H9 (cell line): ENCODE measurements around the gene RAB14. TPM values are rescaled to one million over a fixed set of nuclear protein-coding genes. Genes with fewer than 3 reads are reported as not detected.

ENCODE experiments used
- DNase-seq: peaks from one replicate; pipeline ENCODE4 v3.0.0-alpha.2; 2017
- H2AFZ ChIP-seq: one replicate; pipeline ENCODE4 v1.6.1; 2013; ENCODE audit warnings: mild to moderate bottlenecking, low read length, control low read depth, moderate library complexity
- H2AK5ac ChIP-seq: 2 replicates; pipeline ENCODE4 v1.6.1; 2013; ENCODE audit warnings: low read length, control low read depth, mixed read lengths; ENCODE audit not compliant: insufficient read length
- H2BK120ac ChIP-seq: one replicate; pipeline ENCODE4 v1.6.1; 2013; ENCODE audit warnings: low read depth, mild to moderate bottlenecking, low read length, control low read depth, inconsistent platforms; ENCODE audit not compliant: poor library complexity, severe bottlenecking
- H2BK12ac ChIP-seq: 2 replicates; pipeline ENCODE4 v1.6.1; 2013; ENCODE audit warnings: low read length, control low read depth, mixed read lengths, low read depth; ENCODE audit not compliant: insufficient read length
- H2BK15ac ChIP-seq: 2 replicates; pipeline ENCODE4 v1.6.1; 2013; ENCODE audit warnings: low read depth, low read length, control low read depth
- H2BK20ac ChIP-seq: one replicate; pipeline ENCODE4 v1.6.1; 2013; ENCODE audit warnings: low read depth, mild to moderate bottlenecking, low read length, control low read depth, inconsistent platforms; ENCODE audit not compliant: poor library complexity, severe bottlenecking
- H2BK5ac ChIP-seq: 2 replicates; pipeline ENCODE4 v1.6.1; 2013; ENCODE audit warnings: low read length, control low read depth, mixed read lengths; ENCODE audit not compliant: insufficient read length
- H3K14ac ChIP-seq: 2 replicates; pipeline ENCODE4 v1.6.1; 2013; ENCODE audit warnings: low read length, control low read depth; ENCODE audit not compliant: insufficient read depth
- H3K18ac ChIP-seq: 2 replicates; pipeline ENCODE4 v1.6.1; 2013; ENCODE audit warnings: low read depth, mild to moderate bottlenecking, mixed read lengths, low read length, control low read depth; ENCODE audit not compliant: insufficient read length
- H3K23ac ChIP-seq: 2 replicates; pipeline ENCODE4 v1.6.1; 2013; ENCODE audit warnings: low read length, control low read depth, mixed read lengths, low read depth; ENCODE audit not compliant: insufficient read length
- H3K23me2 ChIP-seq: 2 replicates; pipeline ENCODE4 v1.6.1; 2013; ENCODE audit warnings: low read depth, mild to moderate bottlenecking, mixed read lengths, low read length, control low read depth; ENCODE audit not compliant: insufficient read length, poor library complexity, severe bottlenecking
- H3K27ac ChIP-seq: 2 replicates; pipeline ENCODE4 v1.5.1; 2013; ENCODE audit warnings: low read length, control low read depth, mixed read lengths, low read depth; ENCODE audit not compliant: insufficient read length
- H3K27me3 ChIP-seq: 2 replicates; pipeline ENCODE4 v1.6.1; 2013; ENCODE audit warnings: low read length, control low read depth, inconsistent platforms; ENCODE audit not compliant: insufficient read depth
- H3K4ac ChIP-seq: 2 replicates; pipeline ENCODE4 v1.6.1; 2013; ENCODE audit warnings: low read depth, mild to moderate bottlenecking, control low read depth, inconsistent platforms, low read length, moderate library complexity
- H3K4me1 ChIP-seq: 2 replicates; pipeline ENCODE4 v1.6.1; 2013; ENCODE audit warnings: low read length, control low read depth, inconsistent platforms; ENCODE audit not compliant: insufficient read depth
- H3K4me2 ChIP-seq: 2 replicates; pipeline ENCODE4 v1.6.1; 2013; ENCODE audit warnings: low read length, control low read depth, mixed read lengths; ENCODE audit not compliant: insufficient read length, insufficient read depth
- H3K56ac ChIP-seq: 2 replicates; pipeline ENCODE4 v1.6.1; 2013; ENCODE audit warnings: low read depth, mild to moderate bottlenecking, mixed read lengths, low read length, control low read depth; ENCODE audit not compliant: insufficient read length
- H3K79me1 ChIP-seq: 2 replicates; pipeline ENCODE4 v1.6.1; 2013; ENCODE audit warnings: low read depth, mild to moderate bottlenecking, moderate library complexity, low read length, control low read depth, inconsistent platforms; ENCODE audit not compliant: insufficient read depth, poor library complexity, severe bottlenecking
- H3K79me2 ChIP-seq: 2 replicates; pipeline ENCODE4 v1.6.1; 2013; ENCODE audit warnings: low read length, control low read depth, inconsistent platforms; ENCODE audit not compliant: insufficient read depth
- H3K9ac ChIP-seq: 2 replicates; pipeline ENCODE4 v1.6.1; 2013; ENCODE audit warnings: low read length, control low read depth, mixed read lengths; ENCODE audit not compliant: insufficient read length; ENCODE audit errors: extremely low read depth
- H3K9me3 ChIP-seq: one replicate; pipeline ENCODE4 v1.6.1; 2013; ENCODE audit warnings: low read depth, low read length, inconsistent platforms; ENCODE audit not compliant: control insufficient read depth
- H3T11ph ChIP-seq: one replicate; pipeline ENCODE4 v1.6.1; 2013; ENCODE audit warnings: mild to moderate bottlenecking, low read length, control low read depth, inconsistent platforms
- H4K20me1 ChIP-seq: one replicate; pipeline ENCODE4 v1.6.1; 2013; ENCODE audit not compliant: control insufficient read depth, insufficient read length, insufficient read depth
- H4K5ac ChIP-seq: 2 replicates; pipeline ENCODE4 v1.6.1; 2013; ENCODE audit warnings: low read depth, mild to moderate bottlenecking, mixed read lengths, low read length, control low read depth; ENCODE audit not compliant: insufficient read length
- H4K8ac ChIP-seq: replicated peaks from 2 replicates; pipeline ENCODE4 v1.6.1; 2013; ENCODE audit warnings: low read length, control low read depth, mixed read lengths, low read depth; ENCODE audit not compliant: insufficient read length
- H4K91ac ChIP-seq: 2 replicates; pipeline ENCODE4 v1.6.1; 2013; ENCODE audit warnings: low read depth, mild to moderate bottlenecking, moderate library complexity, mixed read lengths, low read length, control low read depth; ENCODE audit not compliant: insufficient read length
- H3K27ac Mint-ChIP-seq, 3 experiments: 2 replicates in 2 of 3; 3 replicates in 1 of 3; pipeline ENCODE4 v1.8.0; 2020 to 2021; ENCODE audit warnings: mixed read lengths in 3 of 3, mild to moderate bottlenecking in 1 of 3, moderate library complexity in 1 of 3
- H3K27me3 Mint-ChIP-seq: 2 replicates; pipeline ENCODE4 v1.8.0; 2021; ENCODE audit warnings: low read depth, mild to moderate bottlenecking, moderate library complexity, mixed read lengths
- H3K36me3 Mint-ChIP-seq, 3 experiments: 2 replicates in 2 of 3; 3 replicates in 1 of 3; pipeline ENCODE4 v1.8.0; 2020 to 2021; ENCODE audit warnings: low read depth in 3 of 3, mixed read lengths in 3 of 3; ENCODE audit not compliant: insufficient read depth in 1 of 3
- H3K4me1 Mint-ChIP-seq, 2 experiments: 2 replicates each; pipeline ENCODE4 v1.8.0; 2020; ENCODE audit warnings: mixed read lengths in 2 of 2
- H3K4me3 Mint-ChIP-seq, 2 experiments: 2 replicates in 1 of 2; 3 replicates in 1 of 2; pipeline ENCODE4 v1.8.0; 2020 to 2021; ENCODE audit warnings: mild to moderate bottlenecking in 2 of 2, mixed read lengths in 2 of 2, moderate library complexity in 1 of 2
- H3K9me3 Mint-ChIP-seq, 2 experiments: 2 replicates in 1 of 2; 3 replicates in 1 of 2; pipeline ENCODE4 v1.8.0; 2020; ENCODE audit warnings: mild to moderate bottlenecking in 2 of 2, mixed read lengths in 2 of 2, moderate library complexity in 1 of 2
- CTCF ChIP-seq: fragments of 200-600 bp; sonication (generic); conservative IDR thresholded peaks from 3 replicates; pipeline ENCODE4 v1.8.0; 2021; ENCODE audit warnings: antibody characterized with exemption, mild to moderate bottlenecking
- WGBS: extraction: QIAGEN DNeasy Blood & Tissue Kit; methylation state at CpG from one replicate; pipeline ENCODE4 v1.1.7; 2013; ENCODE audit warnings: missing lambda C conversion rate, low lambda C conversion rate, mixed read lengths; ENCODE audit not compliant: insufficient read length; ENCODE audit errors: extremely low coverage; 5-methylcytosine and 5-hydroxymethylcytosine counted together
- total RNA-seq: library from RNA; stranded (reverse); gene quantifications from 2 replicates; pipeline ENCODE4 v1.2.1, GENCODE V29; 2021

The RAB14 gene
- total RNA-seq, 1 experiment from 2014 or later: 33.6 TPM

GRCh38 chr9:121234832-121235161 is 33.1 kb upstream of the RAB14 start:
- H2AFZ ChIP-seq: no peak overlapping the region
- no peak overlapping the region for H3K4me3 Mint-ChIP-seq

More at GRCh38 chr9:121234832-121235161, 33.1 kb upstream of the RAB14 start:
- Histone ChIP-seq H4K20me1 (no peaks in the 10 kb centered on the region), H3K56ac (no peak overlapping the region), H3K9me3 (no peaks in the 10 kb centered on the region), H3K18ac (no peak overlapping the region), H4K8ac (no peak overlapping the region), H3K14ac (no peak overlapping the region), H2BK15ac (no peak overlapping the region), H3K27me3 (no peaks in the 10 kb centered on the region), H3K23ac (no peak overlapping the region), H3K4ac (no peak overlapping the region), H4K91ac (no peak overlapping the region), H3K23me2 (no peaks in the 10 kb centered on the region), H3K4me1 (no peaks in the 10 kb centered on the region), H3K79me1 (no peaks in the 10 kb centered on the region), H3K9ac (no peak overlapping the region), H2BK20ac (no peak overlapping the region), H2BK12ac (no peak overlapping the region), H3K79me2 (no peaks in the 10 kb centered on the region), H3K27ac (no peak overlapping the region), H4K5ac (no peak overlapping the region), H2AK5ac (no peak overlapping the region), H2BK120ac (no peak overlapping the region), H2BK5ac (no peak overlapping the region), H3K4me2 (no peak overlapping the region), H3T11ph (no peak overlapping the region)
- WGBS: no CpG with 5 or more reads among the region's 6 CpGs
- peaks cover 62% of the 10 kb centered on the region for H3K27me3 Mint-ChIP-seq
- no peaks in the 10 kb centered on the region for H3K9me3 Mint-ChIP-seq
- TF ChIP-seq CTCF: no peak
- H3K27ac Mint-ChIP-seq: no peak overlapping the region
- no peak for DNase-seq
- no peaks in the 10 kb centered on the region for H3K36me3 Mint-ChIP-seq
- H3K4me1 Mint-ChIP-seq: peaks cover 0 to 3% of the 10 kb centered on the region in 2 experiments; a peak in 1 of 4 replicates
